K562 (cell line): ENCODE results near the gene BCKDK. TPM values are rescaled to one million over a fixed set of nuclear protein-coding genes. Genes with fewer than 3 reads are reported as not detected.
A peak's percentile ranks its signal among the peaks of the same experiment; 100 is the strongest.

Experiments
- GABPB1 ChIP-seq: sonication (generic); formaldehyde crosslinking; IDR thresholded peaks from 2 replicates; pipeline ENCODE4 v1.8.0; 2022; ENCODE audit warnings: mild to moderate bottlenecking, missing genetic modification reagents
- HEY1 ChIP-seq: fragments of 250-450 bp; sonication (Bioruptor Pico); IDR thresholded peaks from 2 replicates; pipeline ENCODE4 v1.5.0; 2020; ENCODE audit warnings: mild to moderate bottlenecking, moderate library complexity, borderline replicate concordance
- HNRNPLL ChIP-seq: fragments of 200-400 bp; formaldehyde crosslinking; IDR thresholded peaks from 2 replicates; pipeline ENCODE4 v1.6.1; 2017; ENCODE audit warnings: low read length, low read depth, mild to moderate bottlenecking; ENCODE audit not compliant: poor library complexity, severe bottlenecking
- LARP7 ChIP-seq: fragments of 450-650 bp; IDR thresholded peaks from 2 replicates; pipeline ENCODE4 v1.6.1; 2016
- MED1 ChIP-seq: sonication (generic); formaldehyde crosslinking; IDR thresholded peaks from 2 replicates; pipeline ENCODE4 v1.8.1; 2023; ENCODE audit warnings: missing genetic modification reagents, borderline replicate concordance
- OTX1 ChIP-seq: fragments of 450-650 bp; formaldehyde crosslinking; IDR thresholded peaks from 2 replicates; pipeline ENCODE4 v1.4.0; 2022; ENCODE audit warnings: mild to moderate bottlenecking
- RBM17 ChIP-seq: fragments of 200-400 bp; formaldehyde crosslinking; IDR thresholded peaks from 2 replicates; pipeline ENCODE4 v1.6.1; 2017; ENCODE audit warnings: low read depth, mild to moderate bottlenecking, low read length, borderline replicate concordance
- SP1 ChIP-seq: sonication (generic); formaldehyde crosslinking; IDR thresholded peaks from 2 replicates; pipeline ENCODE4 v1.8.1; 2022; ENCODE audit warnings: mild to moderate bottlenecking, missing genetic modification reagents
- SRF ChIP-seq, 2 experiments: fragments of 250-450, 450-650 bp in 1 of 2; sonication (Bioruptor Pico) in 1 of 2; sonication (generic) in 1 of 2; formaldehyde crosslinking; IDR thresholded peaks; 2 replicates each; pipeline versions ENCODE4 v1.5.0 to v1.5.1; 2020 to 2022; ENCODE audit warnings: mild to moderate bottlenecking in 1 of 2, missing genetic modification reagents in 1 of 2
- TCF3 ChIP-seq: sonication (generic); formaldehyde crosslinking; IDR thresholded peaks from 2 replicates; pipeline ENCODE4 v1.4.0; 2020; ENCODE audit warnings: mild to moderate bottlenecking, missing genetic modification reagents
- ZBTB40 ChIP-seq, 2 experiments: fragments of 450-650 bp in 1 of 2; sonication (generic) in 1 of 2; formaldehyde crosslinking in 1 of 2; IDR thresholded peaks; 2 replicates each; pipeline versions ENCODE4 v1.7.1 to v1.9.0; 2016 to 2022; ENCODE audit warnings: inconsistent platforms in 1 of 2, mild to moderate bottlenecking in 1 of 2, missing genetic modification reagents in 1 of 2
- ZNF12 ChIP-seq: sonication (generic); formaldehyde crosslinking; IDR thresholded peaks from 2 replicates; pipeline ENCODE4 v1.4.0; 2020; ENCODE audit warnings: mild to moderate bottlenecking, missing genetic modification reagents
- ZNF143 ChIP-seq: sonication (generic); formaldehyde crosslinking; IDR thresholded peaks from 2 replicates; pipeline ENCODE4 v1.9.0; 2022; ENCODE audit warnings: mild to moderate bottlenecking, missing genetic modification reagents
- ZNF354B ChIP-seq: fragments of 250-450 bp; sonication (Bioruptor Pico); IDR thresholded peaks from 2 replicates; pipeline ENCODE4 v1.4.0; 2020
- ZNF561 ChIP-seq: fragments of 450-650 bp; formaldehyde crosslinking; conservative IDR thresholded peaks from 2 replicates; pipeline ENCODE4 v1.4.0; 2020; ENCODE audit warnings: mild to moderate bottlenecking, moderate library complexity
- ZNF830 ChIP-seq: fragments of 250-450 bp; sonication (Bioruptor Pico); IDR thresholded peaks from 2 replicates; pipeline ENCODE4 v1.5.0; 2021; ENCODE audit warnings: mild to moderate bottlenecking
- polyA plus RNA-seq, 8 experiments: library from polyadenylated mRNA; depleted of rRNA in 4 of 8; stranded (reverse) in 5 of 8; unstranded in 3 of 8; fragments of >200 nt; fragmentation: Nextera tagmentation in 2 of 8; fragmentation: Illumina TruSeq in 1 of 8; extraction: Ambion mirVana in 2 of 8; extraction: Trizol in 1 of 8; gene quantifications; 2 replicates each; pipeline versions ENCODE4 v1.2.1 to v1.2.3, GENCODE V29; 2011 to 2014; ENCODE audit warnings: inconsistent platforms in 1 of 8, missing spikeins in 1 of 8
- total RNA-seq, 7 experiments: library from RNA; depleted of rRNA in 6 of 7; stranded (reverse); fragments of >200 nt in 6 of 7; fragmentation: Illumina TruSeq in 2 of 7; extraction: Trizol in 2 of 7; gene quantifications; 2 replicates each; pipeline versions ENCODE4 v1.2.1 to v1.2.3, GENCODE V29; 2011 to 2021; ENCODE audit warnings: low replicate concordance in 1 of 7
- TF ChIP-seq, protein P1 (sequence below): fragments of 200-800 bp; sonication (Bioruptor generic); IDR thresholded peaks from 2 replicates; pipeline ENCODE4 v1.6.1; 2017; ENCODE audit warnings: missing genetic modification characterization, missing compliant biosample characterization

Gene BCKDK
- total and polyA plus RNA-seq, 9 of the 15 experiments (the other 6 are each of a cell fraction or from before 2014, with no cell fraction given), result 0.58 to 34.8 (median 13.1) TPM

DNA sequence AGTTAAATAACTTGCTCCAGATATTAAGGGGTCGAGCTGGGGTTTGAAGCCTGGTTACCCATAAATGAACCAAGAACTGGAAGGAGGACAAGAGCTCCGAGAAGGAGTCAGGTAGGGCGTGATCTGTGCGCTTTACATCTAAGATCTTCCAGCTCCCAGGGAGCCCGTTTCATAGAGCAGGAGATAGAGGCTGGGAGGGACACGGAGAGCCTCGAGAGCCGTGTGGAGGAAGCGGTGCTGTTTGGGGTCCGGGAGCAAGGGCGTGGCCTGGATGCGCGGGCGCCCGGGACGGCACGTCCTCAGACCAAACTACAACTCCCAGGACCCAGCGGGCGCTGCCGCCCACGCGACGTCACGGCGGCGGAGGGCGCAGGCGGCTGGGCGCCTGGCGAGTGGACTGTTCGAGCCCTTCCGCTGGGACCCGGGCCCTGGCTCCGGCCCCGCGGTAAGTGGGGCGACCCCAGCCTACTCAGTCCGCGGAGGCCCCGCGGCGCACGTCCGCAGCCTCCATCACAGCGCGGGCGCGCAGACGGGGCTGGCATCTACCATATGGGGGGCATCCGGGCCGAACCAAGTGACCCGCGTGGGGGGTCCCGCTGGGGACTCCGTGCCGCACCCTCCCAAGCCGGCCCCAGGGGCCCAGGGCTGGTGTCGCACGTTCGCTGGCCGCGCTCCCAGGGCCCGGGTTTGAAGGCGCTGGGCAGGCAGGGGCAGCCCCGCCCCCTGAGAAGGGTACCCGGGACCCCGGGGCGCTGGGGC, at the start of gene BCKDK (continued):
- TF ChIP-seq ZBTB40 (IDR thresholded peaks at IDR 0.05) (peak; percentile 21; the same call in 1 of the 2 replicates), ZBTB40 (CRISPR knock-in tag; IDR thresholded peaks at IDR 0.05) (no peak), SRF (CRISPR knock-in tag; IDR thresholded peaks at IDR 0.05) (no peak), HEY1 (no peak), SP1 (CRISPR knock-in tag) (peak; percentile 86), MED1 (CRISPR knock-in tag) (no peak), GABPB1 (peak; percentile 62; the same call in 1 of the 2 replicates), ZNF143 (CRISPR knock-in tag) (peak; percentile 92), LARP7 (0 out of 2 replicates have a peak, but pooled peaks have one; percentile 23), ZNF561 (no peak), TCF3 (no peak), HNRNPLL (no peak), OTX1 (CRISPR knock-in tag) (no peak), ZNF12 (CRISPR knock-in tag) (0 out of 2 replicates have a peak, but pooled peaks have one; percentile 22), ZNF354B (CRISPR knock-in tag) (no peak), RBM17 (no peak), ZNF830 (CRISPR knock-in tag) (no peak)
- TF ChIP-seq, protein P1, sequence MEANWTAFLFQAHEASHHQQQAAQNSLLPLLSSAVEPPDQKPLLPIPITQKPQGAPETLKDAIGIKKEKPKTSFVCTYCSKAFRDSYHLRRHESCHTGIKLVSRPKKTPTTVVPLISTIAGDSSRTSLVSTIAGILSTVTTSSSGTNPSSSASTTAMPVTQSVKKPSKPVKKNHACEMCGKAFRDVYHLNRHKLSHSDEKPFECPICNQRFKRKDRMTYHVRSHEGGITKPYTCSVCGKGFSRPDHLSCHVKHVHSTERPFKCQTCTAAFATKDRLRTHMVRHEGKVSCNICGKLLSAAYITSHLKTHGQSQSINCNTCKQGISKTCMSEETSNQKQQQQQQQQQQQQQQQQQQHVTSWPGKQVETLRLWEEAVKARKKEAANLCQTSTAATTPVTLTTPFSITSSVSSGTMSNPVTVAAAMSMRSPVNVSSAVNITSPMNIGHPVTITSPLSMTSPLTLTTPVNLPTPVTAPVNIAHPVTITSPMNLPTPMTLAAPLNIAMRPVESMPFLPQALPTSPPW (CRISPR knock-in tag), result peak; percentile 34; the same call in 1 of the 2 replicates
